DMS79 (cell line): ENCODE results near the gene SLC50A1.
"Not testable (repeated sequence)": the region's sequence is repeated elsewhere in the genome, so short reads cannot be mapped to it uniquely, and the experiment has no call there.

Experiments used
- DNase-seq: peaks from one replicate; lab custom pipeline; 2025; lab: John Stamatoyannopoulos, UW

SLC50A1 gene

GRCh38 chr1:155116113-155116764 is 19.4 kb upstream of the SLC50A1 start:
- no peak for DNase-seq

GRCh38 chr1:155117610-155118009 is 18.0 kb upstream of the SLC50A1 start:
- no peak for DNase-seq

GRCh38 chr1:155118090-155118489 is 17.6 kb upstream of the SLC50A1 start:
- DNase-seq: not testable (repeated sequence)

GRCh38 chr1:155120253-155120652 is 15.4 kb upstream of the SLC50A1 start:
- no peak for DNase-seq

GRCh38 chr1:155121249-155121648 is 14.4 kb upstream of the SLC50A1 start:
- no peak for DNase-seq

- no peak for DNase-seq
These were observed 13.3 kb upstream of the SLC50A1 start for GRCh38 chr1:155122308-155122707.

- no peak for DNase-seq
These were observed 11.9 kb upstream of the SLC50A1 start for GRCh38 chr1:155123801-155124200.

- DNase-seq: no peak
These were observed 10.9 kb upstream of the SLC50A1 start for GRCh38 chr1:155124503-155125463.

- no peak for DNase-seq
These were observed 10.1 kb upstream of the SLC50A1 start for GRCh38 chr1:155125511-155125945.

- no peak for DNase-seq
These were observed 9.6 kb upstream of the SLC50A1 start for GRCh38 chr1:155125946-155126555.

GRCh38 chr1:155126556-155127104 is 9.0 kb upstream of the SLC50A1 start:
- DNase-seq: no peak

GRCh38 chr1:155127105-155127966 is 8.3 kb upstream of the SLC50A1 start, which contains the start of gene EFNA1:
Gene EFNA1, plus strand, starts transcription at chr1:155127876. Its CDS starts 102 bp downstream, at chr1:155127978.
- no peak for DNase-seq

GRCh38 chr1:155127967-155128754 is 7.5 kb upstream of the SLC50A1 start:
- no peak for DNase-seq

GRCh38 chr1:155128755-155129473 is 6.7 kb upstream of the SLC50A1 start:
- DNase-seq: no peak

- no peak for DNase-seq
These were observed 5.2 kb upstream of the SLC50A1 start for GRCh38 chr1:155130272-155131006.

GRCh38 chr1:155131285-155131684 is 4.4 kb upstream of the SLC50A1 start:
- no peak for DNase-seq

- no peak for DNase-seq
These were observed 3.8 kb upstream of the SLC50A1 start for GRCh38 chr1:155131856-155132255.

- no peak for DNase-seq
These were observed 1.8 kb upstream of the SLC50A1 start for GRCh38 chr1:155133799-155134281.

GRCh38 chr1:155134322-155134721 is 1.3 kb upstream of the SLC50A1 start:
- DNase-seq: no peak
